ENCODE data around the gene PRKCQ. TPM values are rescaled to one million over a fixed set of nuclear protein-coding genes. Genes with fewer than 3 reads are reported as not detected.

Gene PRKCQ
- total RNA-seq, 1 donor from 2014 or later, result 0.94 TPM

DNA sequence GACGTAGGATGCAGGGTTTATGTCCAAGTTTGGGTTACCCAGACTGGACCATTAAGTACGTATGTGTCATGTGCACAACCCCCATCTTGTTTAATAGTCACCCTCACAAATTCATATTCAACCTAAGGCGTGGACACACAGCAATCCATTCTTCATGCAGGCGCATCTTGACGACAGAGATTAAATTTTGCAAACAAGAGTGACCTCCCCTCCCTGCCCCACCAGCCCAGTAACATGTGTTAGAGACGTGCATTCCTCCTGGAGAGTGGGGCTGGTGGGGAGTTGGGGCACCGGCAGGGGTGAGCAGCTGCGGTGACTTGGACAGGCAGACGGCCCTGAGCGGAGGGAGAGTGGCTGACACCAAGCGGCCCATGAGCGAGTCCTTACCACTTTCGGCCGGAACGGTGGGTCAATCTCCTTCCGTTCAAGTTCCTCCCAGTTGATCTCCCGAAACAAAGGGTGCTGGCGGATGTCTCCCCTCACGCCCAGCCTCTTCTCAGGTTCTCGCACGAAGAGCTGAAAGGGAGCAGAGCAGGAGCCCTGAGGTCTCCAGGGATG lies 149.6 kb downstream of the PRKCQ start:
- ATAC-seq, result no peak
- intact Hi-C loops (cut with DNase I), result no loop called here

DNA sequence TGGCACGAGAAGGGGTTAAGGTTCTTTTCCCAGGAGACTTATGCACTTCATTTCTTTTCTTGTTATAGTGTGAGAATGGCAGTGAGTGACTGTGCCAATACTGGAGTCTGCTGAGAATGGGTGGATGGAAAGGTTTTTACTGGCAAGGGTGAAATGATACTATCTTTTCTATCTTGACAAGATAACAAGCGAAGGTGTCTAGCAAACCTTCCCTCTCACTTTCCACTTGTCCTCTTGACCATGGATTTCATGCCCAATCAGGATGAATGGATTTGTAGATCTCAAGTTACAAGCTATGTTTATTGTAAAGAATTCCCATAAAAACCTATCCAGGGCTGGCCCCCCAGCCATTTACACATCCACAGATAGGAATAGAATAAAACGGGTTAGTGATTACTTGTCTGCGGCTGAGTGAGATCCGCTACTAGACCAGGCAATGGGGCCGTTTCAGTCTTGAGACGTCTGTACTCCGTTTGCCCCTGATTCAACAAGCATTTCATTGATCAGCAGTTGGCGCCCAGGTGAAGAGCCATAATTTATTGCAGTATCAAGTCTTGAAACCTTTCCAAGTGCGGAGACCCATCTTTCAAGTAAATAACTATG lies 152.6 kb downstream of the PRKCQ start:
- intact Hi-C loops (cut with DNase I), result no loop called here

More for the DNA sequence above, 149.6 kb downstream of the PRKCQ start:
- no peak for DNase-seq (ENCODE audit: low spot score)

DNA sequence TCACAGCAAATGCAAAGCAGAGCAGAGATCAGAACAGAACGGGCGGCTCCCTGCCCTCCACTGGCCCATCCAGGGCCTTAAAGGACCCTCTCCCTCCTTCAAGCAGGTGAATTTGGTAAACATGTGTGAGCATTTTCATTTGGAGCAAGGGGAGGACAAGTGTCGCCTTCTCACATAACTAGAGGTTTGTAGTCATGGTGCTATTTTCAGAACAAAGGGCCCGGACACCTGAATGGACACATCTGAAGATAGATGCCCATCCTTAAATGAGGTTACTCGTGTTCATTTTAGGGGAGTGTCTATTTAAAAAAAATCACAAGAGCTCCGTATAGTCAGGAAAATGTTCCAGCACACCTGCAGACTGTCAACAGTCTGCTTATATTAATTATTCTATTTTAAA lies 153.8 kb downstream of the PRKCQ start:
- intact Hi-C loops (cut with DNase I), result no loop called here
- DNase-seq (ENCODE audit: low spot score) (no peak), ATAC-seq (no peak)

More for the DNA sequence above, 152.6 kb downstream of the PRKCQ start:
- no peak for DNase-seq (ENCODE audit: low spot score)
- no peak for ATAC-seq

DNA sequence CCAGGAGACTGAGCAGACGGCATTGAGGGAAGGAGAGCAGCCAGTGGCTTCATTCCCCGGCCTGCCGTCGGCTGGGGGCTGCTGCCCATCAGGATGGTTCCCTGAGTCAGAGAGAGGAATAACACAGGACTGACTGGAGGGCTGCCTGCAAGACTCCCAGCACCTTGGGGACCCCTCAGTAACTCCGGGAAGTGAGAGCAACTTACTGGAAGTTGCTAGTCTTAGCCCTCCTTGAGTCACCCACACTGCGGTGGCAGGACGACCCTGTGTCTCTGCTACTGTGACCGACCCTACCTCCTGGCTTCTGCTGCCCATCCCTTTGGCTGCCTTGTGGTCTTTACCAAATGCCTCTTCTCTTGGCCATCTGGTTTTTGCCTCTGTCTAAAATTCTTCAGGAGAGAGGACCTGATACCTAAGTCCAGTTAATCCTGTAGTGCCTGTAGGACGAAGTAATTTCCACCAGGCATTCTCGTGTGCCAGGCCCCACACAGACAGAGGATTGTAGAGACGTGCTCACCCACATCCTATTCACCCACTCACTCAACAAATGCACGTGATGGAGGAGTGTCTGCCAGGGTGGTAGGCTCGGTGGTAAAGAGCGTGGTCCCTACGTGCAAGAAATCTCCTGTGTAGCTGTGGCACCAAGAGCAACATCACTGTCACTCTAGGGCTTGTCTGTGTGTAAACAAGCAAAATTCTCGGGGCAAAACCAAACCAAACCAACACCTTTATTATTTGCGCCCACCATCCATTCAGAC lies 156.5 kb downstream of the PRKCQ start:
- intact Hi-C loops (cut with DNase I), result no loop called here

DNA sequence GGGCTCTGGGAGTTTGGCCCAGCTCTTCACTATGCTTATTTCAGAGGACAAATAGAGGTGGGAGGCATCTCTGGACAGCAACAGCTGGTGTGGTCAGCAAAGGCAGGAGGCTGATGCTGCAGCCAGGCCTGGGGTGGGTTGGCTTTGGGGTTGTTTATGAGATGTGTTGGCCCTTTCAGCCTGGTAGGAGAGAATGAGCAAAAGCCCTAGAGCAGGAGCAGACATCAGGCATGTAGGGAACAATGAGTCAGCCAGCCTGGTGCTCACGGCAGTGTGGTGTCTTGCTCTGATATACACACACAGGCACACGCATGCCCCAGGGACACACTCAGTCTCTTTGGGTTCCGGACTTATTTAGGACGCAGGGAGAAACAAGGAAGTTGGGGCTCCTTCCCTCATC lies 157.1 kb downstream of the PRKCQ start:
- ATAC-seq, result no peak
- no peak for DNase-seq (ENCODE audit: low spot score)
- intact Hi-C loops (cut with DNase I), result no loop called here

More for the DNA sequence above, 156.5 kb downstream of the PRKCQ start:
- no peak for DNase-seq (ENCODE audit: low spot score)
- ATAC-seq, result no peak

DNA sequence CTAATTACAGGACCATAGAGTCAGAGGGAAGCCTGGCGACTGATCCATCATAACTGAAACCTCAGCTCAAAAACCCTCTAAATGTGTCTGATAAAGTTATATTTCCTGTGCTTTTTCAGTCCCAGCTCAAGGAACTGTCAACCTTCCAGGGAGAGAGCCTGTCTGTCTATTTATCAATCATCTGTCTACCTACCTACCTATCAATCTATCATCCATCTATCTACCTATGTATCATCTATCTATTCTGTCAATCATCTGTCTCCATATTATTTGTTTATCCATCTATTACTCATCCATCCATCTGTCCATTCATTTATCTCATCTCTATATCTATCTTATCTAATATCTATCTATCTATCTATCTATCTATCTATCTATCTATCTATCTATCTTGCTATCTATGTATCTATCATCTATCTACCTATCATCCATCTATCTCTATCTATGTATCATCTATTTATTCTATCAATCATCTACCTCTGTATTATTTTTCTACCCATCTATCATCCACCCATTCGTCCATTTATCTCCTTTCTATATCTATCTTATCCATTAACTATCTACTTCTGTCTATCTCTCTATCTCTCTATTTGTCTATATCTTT lies 161.4 kb downstream of the PRKCQ start:
- no peak for ATAC-seq
- no peak for DNase-seq (ENCODE audit: low spot score)
- intact Hi-C loops (cut with DNase I), result no loop called here

DNA sequence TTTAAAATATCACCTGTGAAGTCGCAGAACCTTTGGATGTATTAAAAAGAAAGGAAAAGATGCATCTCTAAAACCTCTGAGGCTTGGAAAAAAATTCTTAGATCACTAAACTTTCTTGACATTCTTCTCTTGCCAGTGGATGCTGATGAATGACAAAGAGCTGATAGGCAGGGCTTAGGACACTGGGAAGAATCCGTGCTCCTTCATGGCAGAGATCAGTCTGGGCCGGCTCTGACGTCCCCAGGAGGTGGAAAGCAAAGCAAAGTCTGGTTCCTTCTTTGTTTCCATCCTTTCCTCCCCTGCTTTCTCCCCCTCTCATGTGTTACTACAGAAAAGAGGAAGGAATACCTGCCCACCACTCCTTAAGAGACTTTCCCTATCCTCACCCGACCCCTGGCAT lies 161.9 kb downstream of the PRKCQ start:
- intact Hi-C loops (cut with DNase I), result no loop called here

DNA sequence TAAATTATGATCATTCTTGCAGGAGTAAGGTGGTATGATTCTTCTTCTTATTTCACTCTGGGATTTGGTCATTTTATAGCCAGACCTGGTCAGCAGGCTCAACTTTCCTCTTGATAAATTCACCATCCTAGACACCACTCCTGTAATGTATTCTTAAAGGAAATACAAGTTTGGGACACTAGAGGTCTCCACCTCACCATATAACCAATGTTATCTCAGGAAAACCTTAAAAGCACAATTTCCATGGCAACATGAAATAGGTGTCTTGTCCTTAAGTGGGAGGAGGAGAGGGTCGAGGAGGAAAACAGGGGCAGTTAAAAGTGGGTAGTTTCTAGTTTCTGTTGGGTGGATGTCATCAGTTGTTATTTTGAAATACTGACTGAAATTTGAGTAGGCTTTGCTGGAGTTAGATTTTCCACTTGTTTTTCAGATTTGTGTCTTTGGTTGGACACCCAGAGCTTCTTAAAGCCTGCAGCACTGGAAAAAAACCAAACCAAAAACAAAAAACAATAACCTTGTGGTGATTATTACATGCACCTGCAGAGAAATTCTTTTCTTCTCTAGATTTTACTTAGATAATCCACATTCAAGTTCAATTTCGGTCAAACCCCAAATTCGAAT lies 163.1 kb downstream of the PRKCQ start:
- ATAC-seq (peak; percentile 56), DNase-seq (ENCODE audit: low spot score) (no peak)
- intact Hi-C loops (cut with DNase I), result no loop called here

More for the DNA sequence above, 161.9 kb downstream of the PRKCQ start:
- DNase-seq (ENCODE audit: low spot score) (no peak), ATAC-seq (no peak)

DNA sequence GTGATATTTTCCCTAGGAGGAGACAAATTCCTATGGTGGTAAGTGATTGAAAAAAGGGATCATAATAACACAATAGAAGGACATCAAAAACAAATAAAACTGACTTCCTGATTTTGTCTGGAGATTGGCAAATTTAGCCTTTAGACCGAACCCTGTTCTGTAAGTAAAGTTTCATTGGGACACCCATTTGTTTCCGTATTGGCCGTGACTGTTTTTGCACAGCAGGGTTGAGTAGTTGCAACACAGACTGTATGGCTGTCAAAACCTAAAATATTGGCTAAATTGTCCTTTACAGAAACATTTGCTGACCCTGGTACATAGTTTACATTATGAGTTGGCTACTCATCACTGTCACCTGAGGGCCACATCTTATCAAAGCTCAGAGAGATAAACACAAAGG lies 168.6 kb downstream of the PRKCQ start:
- no peak for DNase-seq (ENCODE audit: low spot score)
- intact Hi-C loops (cut with DNase I), result no loop called here
- no peak for ATAC-seq

DNA sequence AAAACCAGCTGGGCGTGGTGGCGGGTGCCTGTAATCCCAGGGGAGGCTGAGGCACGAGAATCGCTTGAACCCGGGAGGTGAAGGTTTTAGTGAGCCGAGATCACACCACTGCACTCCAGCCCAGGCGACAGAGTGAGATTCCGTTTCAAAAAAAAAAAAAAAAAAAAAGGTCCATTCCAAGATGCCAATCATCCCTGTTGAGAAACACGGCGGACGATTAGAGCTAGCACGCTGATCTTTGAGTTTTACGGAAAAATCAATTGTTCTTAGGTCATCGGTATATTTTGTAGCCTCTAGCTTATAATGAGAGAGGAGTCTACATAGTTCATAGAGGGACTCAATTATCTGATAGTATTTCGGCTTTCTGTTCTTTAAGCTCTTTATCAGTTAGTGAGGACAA lies 169.2 kb downstream of the PRKCQ start:
- intact Hi-C loops (cut with DNase I), result no loop called here
- no peak for ATAC-seq
- no peak for DNase-seq (ENCODE audit: low spot score)

DNA sequence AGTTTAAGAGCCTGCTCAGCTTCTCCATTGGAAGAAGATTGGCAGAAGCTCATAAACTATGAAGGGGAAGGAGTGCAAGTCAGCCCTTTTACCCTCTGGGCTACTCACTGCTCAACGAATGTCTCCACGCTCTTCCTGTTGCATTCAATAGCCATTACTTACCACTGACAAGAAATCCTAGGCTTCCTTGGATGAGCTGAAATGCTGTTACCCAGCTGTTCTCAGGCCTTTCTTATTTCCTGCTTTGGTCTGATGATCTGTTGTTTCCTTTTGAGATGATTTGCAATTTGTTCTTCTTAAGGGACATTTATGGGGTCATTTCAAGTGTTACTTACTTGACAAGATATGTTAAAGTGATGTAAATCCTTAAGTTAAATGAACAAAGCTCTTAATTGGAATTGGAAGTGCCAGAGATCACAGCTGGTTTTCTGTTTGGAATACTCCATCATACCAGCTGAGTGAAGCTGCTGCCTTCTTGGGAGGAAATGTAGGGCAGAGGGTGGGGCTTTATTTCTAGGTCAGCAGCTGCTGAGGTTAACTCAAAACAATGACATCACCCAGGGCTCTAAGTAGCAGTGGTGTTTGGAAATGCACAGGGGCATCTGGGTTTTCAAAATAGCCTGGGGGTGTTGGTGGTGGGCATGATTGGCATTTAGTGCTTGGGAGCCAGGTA lies 170.0 kb downstream of the PRKCQ start:
- peak; percentile 82 for ATAC-seq
- DNase-seq (ENCODE audit: low spot score), result no peak
- intact Hi-C loops (cut with DNase I), result loop anchor here (5.0 to 10.0 kb wide), 2 partner anchors 205 to 303 kb away; partner anchors contain the start of gene PFKFB3

DNA sequence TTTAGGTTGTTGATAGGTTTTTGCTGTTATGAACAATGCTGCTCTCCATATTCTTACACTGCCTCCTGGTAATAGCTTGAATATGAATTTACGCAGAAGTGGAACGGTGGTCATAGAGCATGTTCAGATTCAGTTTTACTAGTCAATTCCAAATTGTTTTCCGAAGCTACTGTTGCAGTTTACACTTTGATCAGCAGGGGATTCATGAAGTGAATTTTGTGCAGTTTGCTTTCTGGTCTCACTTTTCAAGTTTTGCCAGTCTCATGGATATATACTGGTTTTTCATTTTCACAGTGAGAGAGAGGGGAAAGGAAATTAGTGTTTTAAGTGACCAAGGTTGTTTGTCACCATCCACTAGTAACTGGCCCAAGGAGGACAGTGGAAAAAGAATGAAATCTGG lies 171.3 kb downstream of the PRKCQ start:
- intact Hi-C loops (cut with DNase I), result loop anchor here (5.0 to 10.0 kb wide), 2 partner anchors 204 to 301 kb away; partner anchors contain the start of gene PFKFB3
- ATAC-seq (no peak), DNase-seq (ENCODE audit: low spot score) (no peak)

DNA sequence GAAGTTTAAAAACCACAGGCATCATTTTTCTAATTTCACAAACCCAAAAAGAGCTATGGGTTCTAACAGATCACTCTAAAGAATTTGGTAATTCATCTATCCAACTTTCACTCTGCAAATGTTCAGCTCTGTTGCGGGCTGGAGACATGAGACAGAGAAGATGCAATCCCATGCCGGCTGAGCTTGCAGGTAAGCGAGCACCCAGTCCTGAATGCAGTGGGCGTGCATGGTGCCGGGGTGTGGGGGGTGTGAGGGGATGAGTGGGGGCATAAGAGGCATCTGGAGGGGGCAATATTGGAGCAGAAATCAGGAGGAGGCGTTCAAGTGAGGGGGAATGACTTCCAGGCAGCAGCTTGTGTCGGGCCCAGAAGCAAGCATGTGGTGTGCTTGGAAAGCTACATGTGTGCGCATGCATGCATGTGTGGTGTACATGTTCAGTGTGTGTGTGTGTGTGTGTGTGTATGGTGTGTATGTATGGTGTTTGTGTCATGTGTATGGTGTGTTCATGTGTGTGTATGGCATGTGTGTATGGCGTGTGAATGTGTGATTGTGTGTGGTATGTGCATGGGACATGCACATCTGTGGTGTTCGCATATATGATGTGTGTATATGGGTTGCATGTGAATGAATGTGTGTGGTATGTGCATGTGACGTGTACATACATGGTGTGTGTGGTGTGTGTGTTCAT lies 172.9 kb downstream of the PRKCQ start:
- ATAC-seq (no peak), DNase-seq (ENCODE audit: low spot score) (no peak)
- intact Hi-C loops (cut with DNase I), result loop anchor here (5.0 to 10.0 kb wide), 2 partner anchors 202 to 300 kb away; partner anchors contain the start of gene PFKFB3

DNA sequence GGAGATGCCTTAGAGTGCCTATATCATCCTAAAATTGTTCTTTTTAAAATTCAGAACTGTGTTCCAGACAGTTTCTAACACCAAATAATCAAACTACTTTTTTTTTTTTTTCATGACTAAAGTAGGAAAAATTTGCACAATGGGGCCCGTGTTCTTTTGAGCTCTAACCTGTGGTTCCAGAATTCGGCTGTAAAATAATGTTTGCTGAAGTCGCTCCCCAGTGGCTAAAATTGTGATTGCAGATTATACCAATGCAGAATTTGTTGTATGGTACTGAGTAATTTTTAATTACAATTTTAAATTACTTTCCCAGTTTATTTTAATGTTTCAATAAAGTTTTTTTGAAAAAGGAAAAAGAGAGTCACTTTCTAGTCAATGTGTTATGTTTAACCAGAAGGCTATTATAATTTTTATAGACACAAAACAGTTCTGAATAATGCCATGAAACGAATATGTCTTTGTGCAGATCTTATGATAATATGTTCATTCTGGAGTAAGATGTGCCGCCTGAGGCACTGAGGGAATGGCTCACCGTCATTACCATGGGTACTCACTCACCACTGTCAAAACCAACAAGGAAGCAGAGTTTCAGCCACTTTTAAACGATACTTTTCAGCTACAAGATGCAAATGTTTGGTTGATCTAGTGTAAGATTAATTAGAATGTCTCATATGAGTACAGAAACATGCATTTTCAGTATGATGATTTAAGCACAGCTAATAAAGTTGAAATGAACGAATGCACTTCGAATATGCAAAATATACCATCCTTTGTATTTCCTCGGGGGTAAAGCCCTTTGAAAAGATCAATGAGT lies 173.6 kb downstream of the PRKCQ start:
- ATAC-seq (no peak), DNase-seq (ENCODE audit: low spot score) (no peak)
- intact Hi-C loops (cut with DNase I), result loop anchor here (5.0 to 10.0 kb wide), 2 partner anchors 202 to 299 kb away; partner anchors contain the start of gene PFKFB3

DNA sequence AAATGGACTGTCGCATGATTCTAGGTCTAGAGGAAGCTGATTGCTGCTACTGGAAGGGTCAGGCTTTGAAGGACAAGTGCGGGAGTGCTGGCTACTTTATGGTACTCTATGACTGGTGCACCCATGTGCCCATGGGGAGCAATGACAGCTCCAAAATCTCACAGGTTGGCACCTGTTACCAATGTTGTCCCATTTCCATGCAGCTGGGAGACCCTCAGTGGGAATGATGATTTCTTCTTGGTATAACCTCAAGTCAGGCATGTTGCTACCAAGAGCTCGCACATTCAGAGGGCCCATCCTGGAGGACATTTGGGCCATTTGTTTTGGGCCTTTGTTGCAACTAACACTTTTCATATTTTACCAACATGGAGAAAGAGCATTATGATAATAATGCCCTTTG lies 174.4 kb downstream of the PRKCQ start:
- intact Hi-C loops (cut with DNase I), result loop anchor here (5.0 to 10.0 kb wide), 2 partner anchors 201 to 298 kb away; partner anchors contain the start of gene PFKFB3
- DNase-seq (ENCODE audit: low spot score) (no peak), ATAC-seq (no peak)

DNA sequence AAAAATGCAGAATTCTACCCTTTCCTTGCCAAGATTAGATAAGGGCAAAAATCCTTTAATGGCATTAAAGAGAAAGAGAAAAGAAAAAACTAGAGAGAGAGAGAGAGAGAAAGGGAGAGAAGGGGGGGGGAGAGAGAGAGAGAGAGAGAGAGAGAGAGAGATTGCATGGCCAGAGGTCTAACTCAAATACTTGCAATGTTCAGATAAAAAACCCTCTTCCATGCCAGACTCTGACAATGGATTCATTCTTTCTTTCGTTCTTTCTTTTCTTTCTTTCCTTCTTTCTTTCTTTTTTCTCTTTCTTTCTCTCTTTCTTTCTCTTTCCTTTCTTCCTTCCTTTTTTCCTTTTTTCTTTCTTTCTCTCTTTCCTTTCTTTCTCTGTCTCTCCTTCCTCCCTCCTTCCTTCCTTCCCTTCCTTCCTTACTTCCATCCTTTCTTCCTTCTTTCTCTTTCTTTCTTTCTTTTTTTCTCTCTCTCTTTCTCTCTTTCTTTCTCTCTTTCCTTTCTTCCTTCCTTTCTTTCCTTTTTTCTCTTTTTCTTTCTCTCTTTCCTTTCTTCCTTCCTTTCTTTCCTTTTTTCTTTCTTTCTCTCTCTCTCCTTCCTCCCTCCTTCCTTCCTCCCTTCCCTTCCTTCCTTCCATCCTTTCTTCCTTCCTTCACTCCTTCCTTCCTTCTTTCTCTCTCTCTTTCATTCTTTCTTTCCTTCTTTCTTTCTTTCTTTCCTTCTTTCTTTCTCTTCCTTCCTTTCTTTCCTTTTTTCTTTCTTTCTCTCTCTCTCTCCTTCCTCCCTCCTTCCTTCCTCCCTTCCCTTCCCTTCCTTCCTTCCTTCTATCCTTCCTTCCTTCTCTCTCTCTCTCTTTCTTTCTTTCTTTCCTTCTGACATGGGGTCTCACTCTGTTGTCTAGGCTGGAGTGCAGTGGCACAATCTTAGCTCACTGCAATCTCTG lies 175.7 kb downstream of the PRKCQ start:
- DNase-seq (ENCODE audit: low spot score), result no peak
- intact Hi-C loops (cut with DNase I), result loop anchor here (5.0 to 10.0 kb wide), 2 partner anchors 200 to 297 kb away; partner anchors contain the start of gene PFKFB3
- no peak for ATAC-seq
